Measurements from ENCODE around the gene EPN2.

Gene EPN2

DNA sequence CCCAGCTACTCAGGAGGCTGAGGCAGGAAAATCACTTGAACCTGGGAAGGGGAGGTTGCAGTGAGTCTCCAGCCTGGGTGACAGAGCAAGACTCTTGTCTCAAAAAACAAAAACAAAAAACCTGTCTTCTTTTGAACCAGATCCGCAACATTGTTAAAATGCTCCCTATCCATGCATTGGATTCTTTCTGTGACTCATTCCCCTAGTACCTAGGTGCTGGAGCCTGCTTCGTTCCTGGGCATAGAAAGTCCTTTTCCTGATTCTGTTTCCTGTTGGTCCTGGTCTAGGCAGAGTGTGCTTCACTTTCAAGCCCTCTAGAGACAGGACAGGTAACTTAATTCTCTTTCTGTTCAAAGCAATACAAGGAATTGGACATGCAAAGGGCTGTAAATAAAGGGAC is 5.2 kb downstream of the EPN2 start:
- DNase-seq = no peak

- no peak for DNase-seq
Measured at GRCh38 chr17:19242926-19243325, 5.8 kb downstream of the EPN2 start.

DNA sequence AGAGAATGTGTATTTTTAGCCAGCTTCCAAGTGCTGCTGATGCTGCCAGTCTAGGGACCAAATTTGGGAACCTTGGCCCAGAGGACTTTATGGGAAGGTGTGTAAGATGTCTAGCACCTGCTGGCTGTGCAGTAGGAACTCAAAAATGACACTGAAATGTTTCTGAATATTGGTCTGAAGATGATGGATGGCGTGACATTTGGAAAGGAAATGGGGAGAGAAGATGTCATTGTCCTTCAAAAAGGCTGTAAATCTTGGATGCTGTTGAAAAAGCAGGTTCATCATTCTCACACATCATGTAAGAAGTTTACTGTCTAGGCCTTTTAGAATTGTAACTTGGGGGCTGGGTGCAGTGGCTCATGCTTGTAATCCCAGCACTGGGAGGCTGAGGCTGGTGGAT is 6.7 kb downstream of the EPN2 start:
- DNase-seq = no peak

DNA sequence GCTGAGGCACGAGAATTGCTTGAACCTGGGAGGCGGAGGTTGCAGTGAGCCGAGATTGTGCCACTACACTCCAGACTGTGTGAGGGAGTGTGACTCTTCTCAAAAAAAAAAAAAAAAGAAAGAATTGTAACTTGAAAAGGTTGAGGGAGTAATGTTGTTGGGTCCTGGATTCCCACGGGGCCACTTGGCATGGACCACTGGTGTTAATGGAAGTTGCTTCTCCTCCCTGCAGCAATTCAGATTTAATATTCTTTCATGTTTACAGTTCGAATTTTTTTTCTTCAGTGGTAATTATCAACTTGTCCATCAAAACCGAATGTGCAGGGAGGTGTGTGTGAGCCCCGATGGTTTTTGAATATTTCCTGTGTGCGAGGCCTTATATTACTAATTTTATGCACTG is 7.2 kb downstream of the EPN2 start:
- no peak for DNase-seq

DNA sequence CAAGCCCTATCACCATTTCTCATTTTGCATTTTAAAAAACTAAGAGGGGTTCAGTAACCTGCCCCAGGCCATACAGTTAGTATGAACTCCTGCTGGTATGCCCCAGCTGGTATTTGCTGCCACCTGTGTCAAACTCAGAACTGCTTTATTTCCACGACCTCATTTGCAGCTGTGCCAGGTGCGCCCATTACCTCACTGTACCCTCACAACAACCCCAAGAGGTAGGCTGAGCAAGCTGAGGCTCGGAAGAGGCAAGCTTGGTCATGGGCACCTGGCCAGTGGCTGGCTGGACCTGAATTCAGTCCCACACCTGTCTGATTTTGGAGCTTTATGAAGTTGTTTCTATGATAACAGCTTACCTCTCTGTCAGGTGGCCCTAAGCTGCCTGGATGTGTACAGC is 7.6 kb downstream of the EPN2 start:
- DNase-seq = no peak

- DNase-seq = no peak
Measured at GRCh38 chr17:19247473-19247872, 10.3 kb downstream of the EPN2 start.

DNA sequence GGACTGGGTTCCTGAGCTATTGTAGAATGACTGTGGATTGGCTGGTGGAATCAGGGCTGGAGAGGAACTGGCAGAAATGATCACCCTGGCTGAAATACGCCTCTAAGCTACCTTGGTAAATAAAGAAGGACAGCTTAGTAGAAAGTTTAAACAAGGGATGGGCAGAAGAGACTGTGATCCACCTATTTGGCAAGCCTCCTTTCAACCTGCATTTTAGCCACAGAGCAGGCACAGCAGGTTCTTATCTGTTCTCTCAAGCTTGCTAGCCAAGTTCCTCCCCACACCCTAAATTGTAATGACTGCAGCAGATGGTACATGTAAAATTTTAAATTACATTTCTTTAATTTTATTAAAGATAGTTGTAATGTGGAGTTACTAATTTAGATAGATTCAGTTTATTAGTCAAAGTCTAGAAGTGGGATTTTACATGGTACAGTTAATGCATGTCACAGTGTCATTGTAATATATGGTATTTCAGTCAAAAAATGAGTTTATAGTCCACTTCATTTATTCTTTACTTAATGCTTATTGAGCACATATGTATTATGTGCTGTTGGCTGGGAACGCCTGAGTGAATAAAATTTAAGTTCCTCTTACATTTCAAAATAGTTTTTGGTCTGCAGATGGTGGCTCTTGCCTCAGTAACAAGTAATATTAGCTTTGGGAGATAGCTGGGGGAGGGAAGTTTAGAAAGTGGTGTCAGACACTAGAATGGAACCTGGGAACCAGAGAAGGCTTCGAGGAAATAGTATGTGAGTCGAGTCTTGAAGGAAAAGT is 11.2 kb downstream of the EPN2 start:
- DNase-seq = no peak

GRCh38 chr17:19248928-19249574 is 11.9 kb downstream of the EPN2 start:
- DNase-seq = peak; percentile 90

DNA sequence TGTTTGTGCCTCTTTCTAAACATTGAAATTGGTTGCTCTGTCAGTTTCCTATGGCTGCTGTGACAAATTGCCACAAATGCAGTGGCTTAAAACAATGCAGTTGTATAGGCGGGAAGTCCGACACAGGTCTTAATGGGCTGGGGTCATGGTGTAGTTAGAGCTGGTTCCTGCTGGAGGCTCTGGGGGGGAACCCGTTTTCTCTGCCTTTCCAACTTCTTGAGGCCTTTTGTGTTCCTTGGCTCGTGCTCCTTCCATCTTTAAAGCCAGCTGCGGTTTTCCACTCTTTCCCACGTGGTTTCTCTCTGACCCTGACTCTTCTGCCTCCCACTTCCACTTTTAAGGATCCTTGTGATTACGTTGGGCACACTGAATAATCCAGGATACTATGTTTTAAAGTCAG is 12.5 kb downstream of the EPN2 start:
- no peak for DNase-seq

- DNase-seq = no peak
Measured at GRCh38 chr17:19250421-19251173, 13.4 kb downstream of the EPN2 start.

GRCh38 chr17:19253112-19253511 is 15.9 kb downstream of the EPN2 start:
- no peak for DNase-seq

GRCh38 chr17:19254651-19255050 is 17.5 kb downstream of the EPN2 start:
- DNase-seq = no peak

DNA sequence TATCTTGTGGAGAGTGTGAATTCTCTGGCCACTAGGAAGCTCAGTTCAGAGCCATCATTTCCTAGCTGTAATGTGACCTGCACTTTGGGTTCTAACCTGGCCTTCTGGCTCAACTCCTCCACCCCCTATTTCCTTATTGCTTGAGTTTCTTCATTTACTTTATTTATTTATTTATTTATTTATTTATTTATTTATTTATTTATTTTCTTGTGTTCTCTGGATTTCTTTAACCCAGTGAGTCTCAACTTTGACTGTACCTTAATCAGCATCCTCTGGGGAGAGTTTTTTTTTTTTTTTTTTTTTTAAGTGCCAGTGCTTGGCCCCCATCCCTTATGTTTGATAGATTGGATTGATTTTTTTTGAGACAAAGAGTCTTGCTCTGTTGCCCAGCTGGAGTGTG is 18.1 kb downstream of the EPN2 start:
- DNase-seq = no peak

GRCh38 chr17:19258371-19258770 is 21.2 kb downstream of the EPN2 start:
- no peak for DNase-seq

DNA sequence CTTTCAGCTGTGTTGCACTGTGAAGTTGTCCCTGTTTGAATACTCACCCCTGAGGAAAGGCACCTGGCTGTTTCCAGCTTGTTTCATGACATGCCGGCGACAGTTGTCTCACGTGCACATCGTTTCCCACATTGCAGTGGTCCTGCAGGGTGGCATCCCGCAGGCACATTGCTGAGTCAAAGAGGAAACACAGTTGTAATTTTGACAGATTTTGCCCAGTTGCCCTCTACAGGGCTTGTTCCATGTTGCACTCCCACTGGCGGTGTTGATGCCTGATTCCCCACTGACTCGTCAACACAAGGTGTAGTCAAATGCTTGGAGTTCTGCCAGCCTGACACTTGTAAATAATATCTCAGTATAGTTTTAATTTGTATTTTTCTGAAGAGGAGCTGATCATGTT is 23.8 kb downstream of the EPN2 start:
- DNase-seq = no peak

- no peak for DNase-seq
Measured at GRCh38 chr17:19261426-19261825, 24.3 kb downstream of the EPN2 start.

GRCh38 chr17:19262650-19263631 is 25.8 kb downstream of the EPN2 start:
- peak; percentile 59 for DNase-seq

DNA sequence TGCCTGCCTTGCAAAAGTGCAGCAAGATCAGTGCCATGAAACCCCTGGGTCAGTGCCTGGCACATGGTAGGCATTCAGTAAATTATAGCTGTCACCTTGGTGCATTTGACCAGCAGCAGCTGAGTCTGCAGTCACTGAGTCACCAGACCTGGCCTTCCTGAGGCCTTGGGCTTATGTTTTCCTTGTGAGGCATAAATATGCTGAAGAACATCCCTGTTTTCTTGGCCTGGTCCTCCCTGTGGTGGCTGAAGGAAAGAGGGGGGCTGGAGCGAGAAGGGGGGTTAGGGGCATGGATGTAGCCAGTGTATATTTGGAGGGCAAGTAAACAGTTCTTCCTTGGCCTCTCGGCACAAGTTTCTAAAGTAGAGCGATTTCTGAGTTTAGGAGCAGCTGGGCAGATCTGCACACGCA is 26.5 kb downstream of the EPN2 start:
- peak; percentile 55 for DNase-seq

GRCh38 chr17:19264268-19264667 is 27.1 kb downstream of the EPN2 start:
- DNase-seq = no peak

DNA sequence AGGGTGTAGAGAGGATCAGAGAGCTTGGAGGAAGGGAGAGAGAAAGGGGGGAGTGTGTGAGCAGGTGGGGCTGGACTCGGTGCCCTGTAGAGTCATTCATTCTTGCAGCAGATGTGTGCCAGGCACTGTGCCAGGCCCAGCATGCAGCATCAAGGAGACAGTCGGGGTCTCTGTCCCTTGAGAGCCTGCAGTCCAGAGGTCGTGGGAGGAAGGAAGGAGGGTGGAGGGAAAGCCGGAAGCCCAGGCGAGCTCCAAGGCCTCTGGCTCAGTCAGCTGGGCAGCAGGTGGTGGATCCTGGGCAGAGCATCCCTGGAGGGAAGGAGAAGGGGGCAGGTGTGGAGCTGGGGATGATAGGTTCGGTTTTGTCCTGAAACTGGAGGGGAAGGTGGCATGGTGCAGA is 27.5 kb downstream of the EPN2 start:
- DNase-seq = no peak

DNA sequence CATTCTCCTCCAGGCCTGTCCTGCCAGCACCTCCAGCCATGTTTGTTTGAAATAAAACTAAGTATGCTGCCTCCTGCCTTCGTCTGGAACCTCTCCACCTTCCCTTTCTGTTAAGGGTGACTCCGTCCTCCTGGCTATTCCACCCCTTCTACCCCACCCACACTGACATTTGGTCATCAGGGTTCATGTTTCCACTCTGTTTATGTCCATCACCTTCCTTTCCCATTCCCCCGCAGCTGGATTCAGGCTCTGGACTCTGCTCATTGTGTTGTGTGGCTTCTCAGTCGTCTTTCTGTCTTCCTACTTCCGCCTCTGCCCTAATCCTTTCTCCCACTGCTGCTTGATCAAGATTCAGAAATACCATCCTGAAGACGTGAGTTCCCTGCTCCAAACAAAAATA is 28.6 kb downstream of the EPN2 start:
- no peak for DNase-seq

- no peak for DNase-seq
Measured at GRCh38 chr17:19268611-19269010, 31.4 kb downstream of the EPN2 start.

- DNase-seq = no peak
Measured at GRCh38 chr17:19269106-19269505, 31.9 kb downstream of the EPN2 start.
